Renal cortical epithelial cell (primary cell): Measurements from ENCODE around the gene RANBP1. TPM values are rescaled to one million over a fixed set of nuclear protein-coding genes. Genes with fewer than 3 reads are reported as not detected.

Source experiments
- DNase-seq: peaks from one replicate; pipeline ENCODE4 v3.0.0-alpha.2; 2011; ENCODE audit warnings: low read depth
- total RNA-seq: library from RNA; depleted of rRNA; stranded (reverse); fragments of >200 nt; gene quantifications from 2 replicates; pipeline ENCODE4 v1.2.3, GENCODE V29; 2014

Gene RANBP1
- total RNA-seq, 1 donor from 2014 or later = 173 TPM

DNA sequence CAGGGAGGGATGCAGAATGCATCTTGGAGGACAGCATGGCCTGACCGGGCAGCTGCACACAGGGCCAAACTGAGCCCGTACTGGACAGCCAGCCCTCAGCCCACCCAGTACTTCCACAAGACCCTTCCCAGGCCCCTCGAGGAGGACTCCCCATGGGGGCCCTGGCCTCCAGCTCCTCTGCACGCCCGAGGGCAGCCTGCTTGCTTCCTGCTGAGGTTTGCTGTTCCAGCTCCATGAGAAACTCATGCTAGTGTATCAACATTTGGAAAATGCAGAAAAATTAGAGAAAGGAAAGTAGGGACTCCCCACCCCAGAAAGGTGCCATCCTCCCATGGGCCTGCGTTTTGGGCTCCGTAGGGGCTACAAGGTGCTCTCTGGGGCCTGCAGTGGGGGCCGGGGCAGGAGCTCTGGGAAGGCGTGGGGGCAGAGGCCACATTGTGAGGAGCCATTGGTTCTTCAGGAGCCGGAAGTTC is 56.3 kb downstream of the RANBP1 start:
- no peak for DNase-seq

GRCh38 chr22:20173246-20173645 is 57.3 kb downstream of the RANBP1 start:
- no peak for DNase-seq

- DNase-seq = no peak
Measured at GRCh38 chr22:20173772-20174171, 57.9 kb downstream of the RANBP1 start.

DNA sequence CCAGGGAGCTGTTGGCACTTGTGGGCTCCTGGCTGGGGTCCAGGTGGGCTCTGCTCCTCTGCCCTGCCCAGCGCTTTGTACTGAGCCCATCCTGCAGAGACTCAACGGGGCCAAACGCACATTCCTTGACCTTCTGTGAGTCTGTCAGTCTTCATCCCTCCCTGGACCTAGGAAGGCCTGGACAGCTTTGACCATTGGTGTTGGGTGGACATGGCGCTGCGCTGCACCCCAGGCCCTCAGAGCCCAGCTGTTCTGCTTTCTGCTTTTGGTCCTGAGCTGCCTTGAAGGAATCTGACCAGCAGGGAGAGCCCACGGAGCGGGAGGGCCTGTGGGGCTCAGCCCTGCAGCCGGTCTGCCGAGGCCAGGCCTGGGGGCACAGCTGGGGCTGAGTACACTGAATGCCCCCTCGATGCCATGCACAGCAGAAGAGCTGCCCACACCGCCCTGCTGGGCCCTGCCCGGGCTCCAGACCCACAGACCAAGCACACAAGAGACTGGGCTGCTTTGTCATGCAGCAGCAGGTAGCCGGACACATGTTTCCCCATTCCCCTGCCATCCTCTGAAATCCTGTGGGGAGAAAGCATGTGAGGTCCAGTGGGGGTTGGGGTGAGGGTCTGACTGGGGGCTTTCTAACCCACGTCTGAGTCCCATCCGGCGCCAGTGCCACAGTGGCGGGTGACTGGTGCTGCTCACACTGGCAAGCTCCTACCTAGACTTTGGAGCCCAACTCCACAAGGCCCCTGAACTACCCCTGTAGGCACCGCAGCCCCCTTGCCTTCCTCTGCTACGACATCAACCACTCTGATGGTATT is 59.1 kb downstream of the RANBP1 start:
- no peak for DNase-seq

DNA sequence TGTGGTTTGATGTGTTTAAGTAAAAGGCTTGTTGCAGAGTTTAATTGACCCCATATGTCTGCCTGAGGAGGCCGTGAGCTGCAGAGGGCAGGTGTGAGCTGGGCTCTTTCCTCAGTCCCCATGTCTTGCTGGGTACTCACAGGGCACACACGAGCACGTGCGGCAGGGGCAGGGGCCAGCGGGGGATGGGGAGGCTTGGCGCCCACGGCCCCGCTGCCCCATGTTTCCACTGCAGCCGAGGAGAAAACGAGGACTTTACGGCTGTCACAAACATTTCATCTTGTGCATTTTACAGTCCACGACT is 59.6 kb downstream of the RANBP1 start:
- no peak for DNase-seq

DNA sequence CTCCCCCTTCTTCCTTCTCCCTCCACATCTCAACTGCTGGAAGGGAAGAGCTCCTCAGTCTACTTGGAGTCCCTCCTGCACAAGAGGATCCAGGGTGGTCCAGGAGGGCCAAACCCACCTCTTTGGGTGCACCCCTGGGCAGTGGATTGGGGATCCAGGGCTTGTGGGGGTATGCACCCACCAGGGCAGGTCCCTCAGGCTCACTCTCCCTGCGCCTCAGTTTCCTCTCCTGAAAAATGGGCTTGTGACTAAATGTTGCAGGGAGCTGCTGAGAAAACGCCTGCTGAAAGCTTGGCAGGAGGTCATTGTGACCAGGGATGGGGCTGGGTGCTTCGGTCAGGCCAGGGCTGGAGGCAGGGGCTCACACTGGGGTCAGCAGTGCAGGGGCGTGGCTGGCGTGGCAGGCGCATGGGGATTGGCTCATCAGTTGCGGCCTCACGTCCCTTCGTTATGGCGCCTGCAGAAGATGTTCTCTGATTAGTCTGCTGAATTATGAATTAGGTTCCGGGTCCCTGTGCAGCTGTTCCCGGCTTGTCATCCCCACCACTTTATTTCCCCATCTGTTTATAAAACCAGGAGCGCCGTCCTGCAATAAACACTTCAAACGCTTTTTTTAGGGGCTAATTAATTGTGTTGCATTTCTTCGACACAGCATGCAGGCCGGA is 60.6 kb downstream of the RANBP1 start:
- DNase-seq = no peak

Other genes with a start within 250 kb of the RANBP1 start
- gene COMT, start 174.3 kb upstream of the RANBP1 start, total RNA-seq = 246 and 480 TPM in 2 replicates
- 15.0 and 22.6 TPM in 2 replicates for gene TXNRD2, start 174.3 kb upstream of the RANBP1 start, total RNA-seq
- gene ARVCF, start 99.3 kb upstream of the RANBP1 start, total RNA-seq = 31.7 and 72.1 TPM in 2 replicates
- gene TANGO2, start 95.0 kb upstream of the RANBP1 start, total RNA-seq = 34.9 and 56.3 TPM in 2 replicates
- gene DGCR8, start 35.9 kb upstream of the RANBP1 start, total RNA-seq = 15.3 and 36.6 TPM in 2 replicates
- gene TRMT2A, start 1.1 kb downstream of the RANBP1 start, total RNA-seq = 28.8 and 29.3 TPM in 2 replicates
- 2.6 and 35.3 TPM in 2 replicates for gene ZDHHC8, start 15.7 kb downstream of the RANBP1 start, total RNA-seq
- gene CCDC188, start 35.0 kb downstream of the RANBP1 start, total RNA-seq = 0.10 TPM in 1 of 2 replicates, not detected in the other
- 1.2 and 2.0 TPM in 2 replicates for gene RTN4R, start 152.2 kb downstream of the RANBP1 start, total RNA-seq
- 28.1 and 39.8 TPM in 2 replicates for gene DGCR6L, start 204.0 kb downstream of the RANBP1 start, total RNA-seq